ENCODE measurements around the gene MDN1.

Gene MDN1

GRCh38 chr6:89786970-89787369, 32.6 kb downstream of the MDN1 start:
- no peak for TF ChIP-seq CTCF (IDR thresholded peaks at IDR 0.05)

GRCh38 chr6:89784838-89785237, 34.8 kb downstream of the MDN1 start:
- TF ChIP-seq CTCF (IDR thresholded peaks at IDR 0.05) = no peak

- TF ChIP-seq CTCF (IDR thresholded peaks at IDR 0.05) = no peak
These were observed 37.4 kb downstream of the MDN1 start for GRCh38 chr6:89782222-89782621.

GRCh38 chr6:89781070-89782034, 38.2 kb downstream of the MDN1 start:
- no peak for TF ChIP-seq CTCF (IDR thresholded peaks at IDR 0.05)

- TF ChIP-seq CTCF (IDR thresholded peaks at IDR 0.05) = no peak
These were observed 42.1 kb downstream of the MDN1 start for GRCh38 chr6:89777455-89777854.

- TF ChIP-seq CTCF (IDR thresholded peaks at IDR 0.05) = no peak
These were observed 42.9 kb downstream of the MDN1 start for GRCh38 chr6:89776583-89777233.

GRCh38 chr6:89775150-89775549, 44.4 kb downstream of the MDN1 start:
- no peak for TF ChIP-seq CTCF (IDR thresholded peaks at IDR 0.05)
